ENCODE results near the gene IGBP1.

DNA sequence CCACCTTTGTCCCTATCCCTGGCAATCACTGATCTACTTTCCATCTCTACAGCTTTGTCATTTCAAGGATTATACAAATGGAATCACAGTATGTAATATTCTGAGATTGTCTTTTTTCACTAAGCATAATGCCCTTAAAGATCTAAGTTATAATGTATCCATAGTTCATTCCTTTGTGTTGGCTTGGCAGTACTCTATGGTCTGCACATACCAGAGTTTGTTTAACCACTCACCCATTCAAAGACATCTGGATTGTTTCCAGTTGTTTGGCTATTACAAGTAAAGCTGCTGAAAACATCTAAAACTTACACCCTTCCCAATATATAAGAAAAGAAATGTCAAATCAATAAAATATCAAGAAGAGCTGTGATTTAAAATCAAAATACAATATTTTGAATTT lies 75.2 kb downstream of the IGBP1 start:
- TF ChIP-seq EZH2 (IDR thresholded peaks at IDR 0.05) (no peak), CTCF (IDR thresholded peaks at IDR 0.05 in 2 of 3, conservative IDR thresholded peaks at IDR 0.05 in 1 of 3; ENCODE audit: borderline replicate concordance in 1 of 3, insufficient read depth in 1 of 3, low read depth in 2 of 3, low read length in 2 of 3) (no peak), POLR2A (IDR thresholded peaks at IDR 0.05; ENCODE audit: borderline replicate concordance, extremely low read depth, insufficient read depth, insufficient read length) (no peak)

Measured in HCT116 (cell line).